ENCODE measurements around the gene GNPTAB. TPM values are rescaled to one million over a fixed set of nuclear protein-coding genes. Genes with fewer than 3 reads are reported as not detected.

Gene GNPTAB
- total and polyA plus RNA-seq, 2 of the 13 experiments (the other 11 are each of a cell fraction or from before 2014, with no cell fraction given): 13.6 to 19.4 TPM

GRCh38 chr12:101830367-101831325, at the start of gene GNPTAB (continued):
- TF ChIP-seq GABPB1 (CRISPR knock-in tag; IDR thresholded peaks at IDR 0.05) (peak; percentile 7; the same call in 1 of the 2 replicates), ZNF781 (CRISPR knock-in tag; IDR thresholded peaks at IDR 0.05; ENCODE audit: borderline replicate concordance, not compliant biosample characterization) (no peak), EEA1 (CRISPR knock-in tag; IDR thresholded peaks at IDR 0.05; ENCODE audit: borderline replicate concordance) (peak; percentile 50; the same call in 1 of the 2 replicates), EED (CRISPR knock-in tag; IDR thresholded peaks at IDR 0.05) (0 out of 2 replicates have a peak, but pooled peaks have one; percentile 45), ZNF292 (CRISPR knock-in tag; IDR thresholded peaks at IDR 0.05; ENCODE audit: borderline replicate concordance, low read depth) (0 out of 2 replicates have a peak, but pooled peaks have one; percentile 18), ELF3 (CRISPR knock-in tag; IDR thresholded peaks at IDR 0.05) (0 out of 2 replicates have a peak, but pooled peaks have one; percentile 36), ZNF75D (CRISPR knock-in tag; IDR thresholded peaks at IDR 0.05; ENCODE audit: borderline replicate concordance) (no peak), KDM5B (CRISPR knock-in tag; IDR thresholded peaks at IDR 0.05; ENCODE audit: borderline replicate concordance) (peak; percentile 48; the same call in 1 of the 2 replicates), BCL6 (CRISPR knock-in tag; IDR thresholded peaks at IDR 0.05) (no peak), DMTF1 (CRISPR knock-in tag; IDR thresholded peaks at IDR 0.05) (no peak), ZFX (CRISPR knock-in tag; IDR thresholded peaks at IDR 0.05; ENCODE audit: low read depth) (peak; percentile 29; the same call in 1 of the 2 replicates), ZNF703 (CRISPR knock-in tag; IDR thresholded peaks at IDR 0.05; ENCODE audit: borderline replicate concordance) (no peak), ZFP36 (IDR thresholded peaks at IDR 0.05; ENCODE audit: borderline replicate concordance, low read depth, low read length, partially characterized antibody) (no peak), SETDB1 (CRISPR knock-in tag; IDR thresholded peaks at IDR 0.05; ENCODE audit: borderline replicate concordance) (no peak), TIGD3 (CRISPR knock-in tag; IDR thresholded peaks at IDR 0.05; ENCODE audit: borderline replicate concordance) (no peak), GPBP1L1 (CRISPR knock-in tag; IDR thresholded peaks at IDR 0.05) (no peak), ZBTB42 (CRISPR knock-in tag; IDR thresholded peaks at IDR 0.05) (no peak), ZNF543 (CRISPR knock-in tag; IDR thresholded peaks at IDR 0.05) (no peak), AFF4 (CRISPR knock-in tag; IDR thresholded peaks at IDR 0.05) (no peak)
